ENCODE measurements around the gene TMEM79.

Gene TMEM79

DNA sequence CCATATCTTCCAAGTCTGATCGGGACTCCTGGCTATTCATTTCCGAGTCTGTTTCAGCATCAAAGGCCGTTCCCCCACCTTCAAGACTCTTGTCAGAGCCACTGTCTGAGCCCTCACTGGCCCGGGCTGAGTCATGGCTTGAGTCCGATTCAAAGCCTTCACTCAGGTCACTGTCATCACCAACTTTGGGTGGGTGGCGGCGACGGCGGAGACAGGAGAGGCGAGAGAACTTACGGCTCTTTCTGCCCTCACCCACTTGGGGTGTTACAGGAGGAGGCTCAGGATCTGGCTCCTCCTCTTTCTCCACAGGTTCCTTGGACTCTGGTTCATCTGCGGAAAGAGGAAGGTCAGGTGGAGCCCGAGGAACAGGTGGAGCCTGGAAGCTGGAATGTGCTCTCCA lies 18.1 kb upstream of the TMEM79 start:
- DNase-seq, result no peak

DNA sequence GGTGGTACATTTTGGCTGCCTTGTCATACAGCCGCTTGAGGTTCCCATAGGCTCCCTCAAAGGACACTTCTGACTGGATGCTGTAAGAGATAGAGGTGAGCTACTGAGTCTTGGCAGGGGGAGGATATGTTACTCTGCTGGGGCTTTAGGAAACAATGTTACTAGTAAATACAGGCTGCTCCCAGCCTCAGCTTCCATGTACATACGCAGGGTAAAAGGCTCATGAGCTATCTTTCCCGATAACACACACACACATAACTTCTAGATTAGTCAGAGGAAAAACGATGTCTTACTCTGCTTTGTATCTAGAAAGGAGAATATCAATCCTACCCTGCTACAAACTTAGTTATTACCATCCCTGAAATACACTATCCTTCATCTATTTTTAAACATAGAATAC lies 15.8 kb upstream of the TMEM79 start:
- DNase-seq, result no peak

DNA sequence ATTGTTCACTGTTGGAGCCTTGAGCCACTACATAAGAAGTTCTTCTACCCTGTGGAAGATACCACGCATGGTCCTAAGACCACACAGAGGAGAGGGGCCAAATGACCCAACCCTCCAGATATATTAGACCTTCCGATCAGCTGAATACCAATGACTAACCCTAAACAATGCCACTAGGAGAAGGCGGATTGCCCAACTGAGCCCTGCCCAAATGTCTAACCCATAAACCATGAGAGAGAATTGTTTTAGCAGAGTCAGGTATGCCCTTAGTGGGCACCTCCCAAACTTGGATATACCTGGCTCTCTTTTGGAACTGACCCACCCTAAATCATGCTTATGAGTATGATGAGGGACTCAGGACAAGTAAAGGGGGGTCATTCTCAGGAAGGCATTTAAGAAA lies 13.8 kb upstream of the TMEM79 start:
- DNase-seq, result no peak

DNA sequence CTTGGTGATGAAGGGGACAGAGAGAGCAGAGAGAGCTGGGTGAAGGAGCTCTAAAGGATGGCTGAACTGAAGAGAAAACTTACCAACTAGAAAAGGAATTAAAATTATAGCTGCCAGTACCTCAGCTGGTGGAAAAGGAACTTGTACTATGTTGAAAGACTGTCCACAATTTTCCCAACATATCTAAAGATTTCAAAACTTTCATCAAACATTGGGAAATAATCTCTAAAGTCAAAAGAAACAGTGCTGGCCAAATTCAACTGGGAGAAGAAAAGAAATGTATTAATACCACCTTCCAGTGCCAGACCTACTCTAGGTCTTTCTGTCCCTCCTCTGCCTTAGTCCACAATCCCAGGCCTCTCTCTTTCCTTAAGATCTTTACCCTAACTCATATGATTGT lies 7.6 kb upstream of the TMEM79 start:
- DNase-seq, result no peak

DNA sequence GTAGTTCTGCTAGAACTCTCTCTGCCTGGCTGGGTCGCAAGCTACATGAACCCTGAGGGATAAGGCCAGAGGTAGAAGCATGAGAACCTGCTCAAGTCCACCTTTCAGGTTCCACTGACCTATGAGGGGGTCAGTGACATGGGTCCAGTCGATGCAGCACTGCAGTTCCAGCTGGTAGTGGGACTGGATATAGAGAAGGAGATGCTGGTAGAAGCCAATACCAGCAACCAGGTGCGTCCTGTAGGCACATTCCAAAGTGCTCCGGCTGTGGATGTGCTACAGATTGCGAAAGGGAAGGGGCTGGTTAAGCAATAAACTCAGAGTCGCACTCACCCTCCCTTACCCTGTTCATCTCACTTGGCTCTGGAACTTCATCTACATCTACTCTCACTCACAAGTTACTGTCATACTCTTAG lies 7.2 kb upstream of the TMEM79 start:
- DNase-seq, result no peak

DNA sequence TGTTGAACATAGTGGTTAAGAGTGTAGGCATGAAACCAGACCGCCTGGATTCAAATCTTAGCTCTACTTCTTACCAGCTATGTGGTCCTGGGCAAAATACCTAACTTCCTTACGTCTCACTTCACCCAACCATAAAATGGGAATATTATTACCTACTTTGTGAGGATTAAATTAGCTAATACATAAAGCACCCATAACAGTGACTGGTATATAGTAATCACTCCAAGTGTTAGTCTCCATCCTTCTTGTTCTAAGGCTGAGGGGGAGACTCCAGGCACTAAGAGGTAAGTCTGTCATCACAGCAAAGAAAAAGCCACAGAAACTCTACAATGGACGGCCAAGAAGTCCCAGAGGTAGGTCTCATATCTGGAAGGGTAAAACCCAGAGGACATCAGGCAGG lies 4.3 kb upstream of the TMEM79 start:
- DNase-seq, result no peak

DNA sequence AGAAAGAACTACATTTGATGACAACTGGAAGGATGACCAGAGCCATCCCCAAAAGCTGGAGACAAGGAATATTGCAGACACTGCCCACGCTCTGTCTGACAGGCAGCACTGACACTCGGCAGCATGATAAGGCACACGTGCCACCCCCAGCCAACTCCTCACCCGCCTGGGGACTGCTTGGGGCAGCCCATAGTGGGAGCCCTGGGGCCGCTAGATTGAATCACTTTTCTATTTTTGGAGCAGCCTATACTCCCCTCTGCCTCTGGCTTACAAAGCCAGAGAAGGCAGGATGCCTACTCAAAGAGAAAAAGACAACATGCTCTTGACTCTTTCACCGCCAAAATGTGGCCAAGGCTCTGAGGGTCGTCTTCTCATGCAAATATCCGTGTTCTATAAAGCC lies 2.8 kb upstream of the TMEM79 start:
- no peak for DNase-seq

DNA sequence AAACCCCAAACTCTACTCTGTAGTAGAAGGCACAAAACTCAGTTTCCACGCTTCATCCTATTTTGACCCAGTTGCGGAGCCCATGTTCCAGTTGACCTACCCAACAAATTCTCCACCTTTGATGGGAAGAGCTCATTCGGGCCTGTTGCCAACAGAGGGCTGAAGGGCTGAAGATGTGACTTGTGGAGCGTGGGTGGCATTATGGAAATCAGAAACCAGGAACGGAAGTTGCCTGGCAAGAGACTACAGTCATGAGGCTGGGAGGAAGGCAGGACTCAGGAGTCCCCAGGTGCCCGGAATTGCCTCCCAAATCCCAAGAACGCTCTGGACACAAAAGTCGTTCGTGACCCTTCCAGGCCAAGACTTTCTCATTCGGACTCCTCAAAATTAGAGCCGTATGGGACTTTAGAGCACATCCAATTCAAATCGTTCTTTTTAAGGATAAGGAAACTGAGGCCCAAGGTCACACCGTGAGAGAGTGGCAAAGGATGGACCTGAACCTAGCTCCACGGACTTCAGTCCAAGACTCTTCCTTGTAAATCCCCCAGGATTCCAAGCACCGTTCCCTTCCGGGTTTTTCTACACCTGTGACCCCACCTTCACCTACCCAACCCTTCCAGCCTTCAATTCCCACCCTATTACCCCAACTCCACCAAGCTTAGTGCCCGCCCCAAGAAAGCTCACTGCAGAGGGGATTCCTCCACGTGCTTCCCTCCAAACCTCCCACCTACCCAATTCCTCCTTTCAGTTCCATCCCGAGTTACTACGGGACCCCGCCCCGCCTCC lies 2.2 kb upstream of the TMEM79 start:
- no peak for DNase-seq

DNA sequence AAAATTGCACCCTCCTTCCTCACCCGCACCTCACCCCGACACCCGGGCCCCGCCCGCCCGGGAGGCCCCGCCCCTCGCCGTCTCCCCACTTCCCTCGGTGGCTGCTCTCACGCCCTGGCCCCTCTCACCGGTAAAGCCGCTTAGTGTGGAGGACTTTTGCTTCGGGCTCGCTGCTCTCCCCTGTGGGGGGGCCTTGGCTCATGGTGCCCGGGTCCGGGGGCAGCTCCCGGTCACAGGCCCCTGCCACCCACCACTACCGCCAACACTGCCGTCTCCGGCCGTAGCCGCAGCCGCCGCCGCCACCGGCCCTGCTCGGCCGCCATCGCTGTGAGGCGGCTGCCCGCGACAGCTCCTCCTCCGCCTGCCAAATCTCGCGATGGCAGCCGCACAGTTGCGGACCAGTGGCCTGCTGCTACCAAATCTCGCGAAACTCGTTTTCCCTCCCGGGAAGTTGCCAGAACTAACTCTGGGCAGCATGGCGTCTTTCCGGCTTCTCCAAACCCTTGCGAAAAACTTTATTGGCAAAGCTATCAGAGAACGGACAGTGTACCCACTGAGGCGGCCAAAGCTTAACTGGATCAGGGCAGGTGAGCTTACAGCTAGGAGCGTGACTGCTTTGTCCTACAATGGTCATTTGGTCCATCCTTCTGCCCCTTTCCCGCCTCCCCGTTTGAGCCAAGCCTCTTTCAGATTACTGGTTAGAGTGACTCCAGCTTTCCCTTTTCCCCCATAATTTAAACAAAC lies 1.5 kb upstream of the TMEM79 start, which contains the start of gene SMG5:
TSS of gene SMG5 (minus strand) at position 347 of the 744 bp plus-strand sequence. CDS start at position 202, 145 bp downstream.
- peak; percentile 98 for DNase-seq

DNA sequence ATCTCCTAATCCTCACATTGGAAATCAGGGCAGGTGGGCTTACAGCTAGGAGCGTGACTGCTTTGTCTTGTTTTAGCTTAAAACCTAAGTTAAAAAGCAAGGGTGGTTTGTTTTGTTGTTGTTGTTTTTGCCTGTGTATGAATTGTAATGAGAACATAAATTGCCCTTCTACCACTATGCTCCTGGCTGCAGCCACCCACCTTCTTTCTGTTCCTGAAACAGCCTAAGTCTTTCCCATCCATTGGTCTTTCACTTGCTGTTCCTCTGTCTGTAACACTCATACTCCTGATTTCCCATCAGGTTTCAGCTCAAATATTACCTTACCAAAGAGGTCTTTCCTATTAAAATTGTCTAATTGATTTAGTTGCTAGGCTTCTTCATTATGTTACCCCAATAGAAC lies 604 bp upstream of the TMEM79 start:
- no peak for DNase-seq

DNA sequence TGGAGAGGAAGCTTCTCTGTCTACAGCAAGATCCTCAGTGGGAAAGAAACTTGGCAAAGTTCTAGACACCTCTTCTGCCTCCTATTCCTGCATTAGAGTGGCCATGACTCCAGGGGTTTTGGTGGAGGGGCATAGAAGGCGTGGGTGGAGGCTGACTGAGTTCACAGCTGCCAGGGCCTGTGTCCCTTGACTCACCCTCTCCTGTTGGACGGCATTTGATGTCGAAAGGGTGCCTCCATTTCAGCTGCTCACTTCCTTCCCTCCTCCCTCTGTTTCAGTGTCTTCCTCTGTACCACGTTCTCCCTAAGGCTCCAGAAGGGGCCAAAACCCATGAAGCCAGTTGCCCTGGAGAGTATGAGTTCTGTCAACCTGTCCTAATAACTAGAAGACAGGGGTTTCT lies 632 bp downstream of the TMEM79 start:
- DNase-seq, result no peak

DNA sequence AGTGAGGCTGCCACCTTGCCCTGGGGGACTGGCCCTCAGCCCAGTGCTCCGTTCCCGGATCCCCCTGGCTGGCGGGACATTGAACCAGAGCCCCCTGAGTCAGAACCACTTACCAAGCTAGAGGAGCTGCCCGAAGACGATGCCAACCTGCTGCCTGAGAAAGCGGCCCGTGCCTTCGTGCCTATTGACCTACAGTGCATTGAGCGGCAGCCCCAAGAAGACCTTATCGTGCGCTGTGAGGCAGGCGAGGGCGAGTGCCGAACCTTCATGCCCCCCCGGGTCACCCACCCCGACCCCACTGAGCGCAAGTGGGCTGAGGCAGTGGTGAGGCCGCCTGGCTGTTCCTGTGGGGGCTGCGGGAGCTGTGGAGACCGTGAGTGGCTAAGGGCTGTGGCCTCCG lies 1.3 kb downstream of the TMEM79 start:
- DNase-seq, result no peak

DNA sequence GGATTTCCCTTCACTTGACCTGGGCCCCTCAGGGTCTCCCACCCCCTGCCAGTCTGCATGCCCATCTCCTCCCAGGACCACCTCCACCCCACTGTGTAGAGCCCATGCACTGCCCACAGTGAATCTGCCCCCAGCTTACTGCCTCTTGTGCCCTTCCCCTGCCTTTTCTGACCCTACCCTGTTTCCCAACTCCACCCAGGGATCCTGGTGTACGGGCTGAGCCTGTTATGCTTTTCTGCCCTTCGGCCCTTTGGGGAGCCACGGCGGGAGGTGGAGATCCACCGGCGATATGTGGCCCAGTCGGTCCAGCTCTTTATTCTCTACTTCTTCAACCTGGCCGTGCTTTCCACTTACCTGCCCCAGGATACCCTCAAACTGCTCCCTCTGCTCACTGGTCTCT lies 1.9 kb downstream of the TMEM79 start:
- DNase-seq, result no peak

DNA sequence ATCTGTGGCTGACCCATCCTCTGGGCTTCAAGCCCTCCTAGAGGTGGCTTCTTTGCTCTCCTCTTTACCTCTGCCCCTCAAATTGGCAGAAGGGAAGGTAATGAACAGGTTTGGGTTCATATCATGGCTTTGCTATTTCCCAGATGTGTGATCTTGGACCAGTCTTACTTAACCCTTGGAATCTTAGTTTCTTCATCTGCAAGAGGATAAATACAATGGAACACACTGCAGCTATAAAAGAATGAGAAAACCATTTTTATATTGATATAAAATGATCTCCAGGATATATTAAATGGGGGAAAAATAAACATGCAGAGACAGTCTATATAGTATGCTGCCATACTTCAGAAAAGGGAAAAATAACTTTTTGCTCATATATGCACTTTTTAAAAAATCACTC lies 5.7 kb downstream of the TMEM79 start:
- no peak for DNase-seq

DNA sequence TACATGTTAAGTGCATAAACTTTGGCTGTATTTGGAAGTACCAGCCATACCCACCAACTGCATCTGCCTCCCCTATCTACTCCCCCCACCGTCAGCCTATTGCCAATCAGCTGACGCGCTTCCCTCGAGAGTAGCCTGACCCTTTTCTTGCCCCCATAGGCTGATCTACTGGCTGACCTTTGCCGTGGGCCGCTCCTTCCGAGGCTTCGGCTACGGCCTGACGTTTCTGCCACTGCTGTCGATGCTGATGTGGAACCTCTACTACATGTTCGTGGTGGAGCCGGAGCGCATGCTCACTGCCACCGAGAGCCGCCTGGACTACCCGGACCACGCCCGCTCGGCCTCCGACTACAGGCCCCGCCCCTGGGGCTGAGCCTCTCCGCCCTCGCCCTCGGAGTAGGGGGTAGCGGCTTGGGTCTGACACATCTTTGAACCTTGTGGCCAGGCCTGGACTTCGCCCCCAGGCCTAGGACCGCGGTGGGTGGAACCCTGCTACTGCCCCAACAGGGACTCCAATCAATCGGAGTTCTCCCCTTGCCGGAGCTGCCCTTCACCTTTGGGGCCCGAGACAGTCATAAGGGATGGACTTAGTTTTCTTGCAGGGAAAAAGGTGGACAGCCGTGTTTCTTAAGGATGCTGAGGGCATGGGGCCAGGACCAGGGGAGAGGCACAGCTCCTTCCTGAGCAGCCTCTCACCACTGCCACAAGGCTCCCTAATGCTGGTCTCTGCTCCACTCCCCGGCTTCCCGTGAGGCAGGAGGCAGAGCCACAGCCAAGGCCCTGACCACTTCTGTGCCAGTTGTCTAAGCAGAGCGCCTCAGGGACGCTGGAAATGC lies 7.3 kb downstream of the TMEM79 start:
- DNase-seq, result no peak

DNA sequence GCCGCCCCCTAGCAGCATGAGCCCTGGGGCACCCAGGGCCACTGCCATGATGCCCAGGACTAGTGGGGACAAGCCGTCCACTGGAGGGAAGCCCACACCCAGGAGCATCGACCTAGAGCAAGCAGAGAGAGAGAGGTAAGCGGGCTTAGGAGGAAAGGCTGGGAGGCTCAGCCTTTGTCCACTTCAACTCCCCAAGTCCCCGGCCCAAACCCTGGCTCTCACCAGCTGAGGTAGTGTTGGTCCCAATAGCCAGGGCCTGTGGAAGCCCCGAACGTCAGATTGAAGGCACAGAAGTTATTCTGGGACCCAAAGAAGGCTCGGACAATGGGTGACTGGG lies 8.9 kb downstream of the TMEM79 start:
- DNase-seq, result no peak

DNA sequence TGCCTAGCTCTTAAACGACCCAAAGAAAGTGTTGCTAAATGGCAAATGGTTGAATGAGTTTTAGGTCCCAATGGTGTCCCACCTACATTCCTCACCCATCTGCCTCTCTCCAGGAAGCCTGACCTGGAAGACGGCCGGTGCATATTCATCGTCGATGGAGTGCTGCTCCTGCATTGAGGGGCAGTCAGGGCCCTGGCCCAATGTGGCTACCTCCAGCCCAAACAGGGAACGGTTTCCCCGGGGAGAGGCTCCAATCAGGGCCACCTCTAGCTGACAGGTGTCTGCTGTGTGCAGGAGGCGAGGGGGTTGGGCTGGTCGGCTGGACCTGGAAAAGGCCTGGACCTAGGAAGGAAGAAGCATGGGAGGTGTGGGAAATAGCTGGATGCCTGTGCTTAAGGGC lies 9.8 kb downstream of the TMEM79 start:
- no peak for DNase-seq

DNA sequence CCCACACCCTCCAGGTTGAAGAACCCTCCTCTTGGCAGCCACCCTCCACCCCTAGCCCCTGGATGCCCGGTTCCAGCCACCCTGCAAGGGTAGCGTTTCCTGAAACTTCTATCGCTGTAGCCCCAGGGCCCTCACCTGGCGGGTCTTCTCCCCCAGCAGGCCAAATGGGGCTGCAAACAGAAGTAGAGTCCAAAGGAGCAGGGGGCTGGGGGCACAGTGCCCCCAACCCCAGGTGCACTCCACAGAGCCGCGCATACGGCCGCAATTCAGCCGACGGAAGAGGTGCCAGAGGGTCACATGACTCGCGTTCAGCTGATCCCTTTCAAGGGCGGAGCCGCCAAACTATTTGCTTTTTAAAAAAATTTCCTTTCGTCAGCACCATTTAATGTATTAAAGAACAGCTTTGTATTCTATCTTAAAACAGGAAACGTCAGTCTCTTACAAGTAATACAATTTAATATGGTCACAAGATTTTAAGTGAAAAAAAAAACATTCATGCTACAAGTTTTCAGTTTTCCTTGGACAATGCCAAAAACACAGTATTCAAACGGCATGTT lies 11.3 kb downstream of the TMEM79 start, which contains the start of gene GLMP:
TSS of gene GLMP (minus strand) at position 289 of the 557 bp plus-strand sequence. CDS start at position 255, 34 bp downstream.
- DNase-seq, result peak; percentile 24

DNA sequence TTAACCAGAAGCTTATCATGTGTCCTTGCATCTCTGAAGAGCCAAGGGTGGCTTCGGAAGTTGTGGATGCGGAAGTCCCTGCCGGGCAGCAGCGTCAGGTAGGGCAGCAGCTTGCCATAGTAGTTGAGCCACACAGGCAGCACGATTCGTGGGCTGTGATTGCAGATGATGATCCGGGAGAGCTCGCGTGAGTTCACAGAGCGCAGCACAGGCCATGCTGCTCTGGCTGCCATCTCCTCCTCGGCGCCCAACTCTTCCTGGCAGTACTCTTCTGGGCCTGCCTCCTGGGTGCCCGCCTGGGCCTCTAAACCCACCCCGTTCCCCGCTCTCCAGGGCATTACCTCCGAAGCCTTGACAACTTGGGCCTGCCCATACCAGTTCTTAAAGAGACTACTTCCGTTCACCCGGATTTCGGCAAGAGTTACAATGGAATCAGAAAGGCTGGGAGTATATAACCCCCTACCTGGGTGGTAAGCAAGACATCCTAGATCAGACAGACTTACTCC lies 14.8 kb downstream of the TMEM79 start, which contains the start of gene VHLL:
TSS of gene VHLL (minus strand) at position 456 of the 506 bp plus-strand sequence. CDS start at position 338, 118 bp downstream.
- DNase-seq, result no peak

DNA sequence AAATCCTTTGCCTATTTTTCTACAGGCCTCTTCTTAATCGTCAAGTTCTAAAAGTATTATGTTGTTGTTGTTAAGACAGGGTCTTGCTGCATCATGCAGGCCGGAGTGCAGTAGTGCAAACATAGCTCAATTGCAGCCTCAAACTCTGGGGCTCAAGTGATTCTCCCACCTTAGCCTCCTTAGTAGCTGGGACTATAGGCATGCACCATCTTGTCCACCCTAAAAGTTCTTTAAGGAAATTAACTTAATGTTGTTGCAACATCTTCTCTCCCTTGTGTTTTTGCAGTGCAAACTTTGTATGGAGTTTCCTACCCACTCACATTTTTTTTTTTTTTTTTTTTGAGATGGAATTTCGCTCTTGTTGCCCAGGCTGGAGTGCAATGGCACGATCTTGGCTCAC lies 19.1 kb downstream of the TMEM79 start:
- DNase-seq, result no peak

DNA sequence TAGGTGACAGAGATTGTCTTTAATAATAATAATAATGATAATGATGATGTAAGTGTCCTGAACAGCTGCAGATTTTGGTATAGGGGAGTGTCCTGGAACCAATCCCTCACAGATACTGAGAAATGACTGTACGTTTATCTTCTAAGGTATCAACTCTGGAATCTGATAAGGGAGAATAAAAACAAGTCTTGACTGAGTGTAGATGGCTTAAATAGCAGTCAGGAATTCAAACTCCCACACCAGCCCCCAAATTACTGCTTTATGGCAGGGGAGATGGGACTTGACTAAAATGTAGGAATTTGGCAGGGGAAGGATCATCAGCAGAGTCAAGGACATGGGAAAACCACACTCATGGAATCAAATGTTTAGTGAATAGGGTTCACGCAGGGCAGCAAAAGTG lies 21.1 kb downstream of the TMEM79 start:
- no peak for DNase-seq

DNA sequence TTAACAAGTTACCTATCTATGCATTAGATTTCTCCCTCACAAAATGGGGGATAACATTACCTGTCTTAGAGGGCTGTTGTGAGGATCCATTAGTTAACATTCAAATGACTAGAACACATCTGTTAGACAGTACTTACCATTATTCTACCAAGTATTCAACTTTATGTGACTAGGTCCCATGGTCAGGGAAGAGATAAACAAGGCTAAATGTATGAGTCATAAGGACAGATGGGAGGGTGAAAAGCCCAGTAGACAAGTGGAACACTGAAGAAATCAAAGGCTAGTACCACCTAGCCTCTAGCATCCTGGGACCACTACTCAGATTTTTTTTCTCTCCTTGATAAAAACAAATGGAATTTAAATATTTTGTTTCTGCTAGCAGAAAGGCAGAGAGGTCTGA lies 24.0 kb downstream of the TMEM79 start:
- no peak for DNase-seq

DNA sequence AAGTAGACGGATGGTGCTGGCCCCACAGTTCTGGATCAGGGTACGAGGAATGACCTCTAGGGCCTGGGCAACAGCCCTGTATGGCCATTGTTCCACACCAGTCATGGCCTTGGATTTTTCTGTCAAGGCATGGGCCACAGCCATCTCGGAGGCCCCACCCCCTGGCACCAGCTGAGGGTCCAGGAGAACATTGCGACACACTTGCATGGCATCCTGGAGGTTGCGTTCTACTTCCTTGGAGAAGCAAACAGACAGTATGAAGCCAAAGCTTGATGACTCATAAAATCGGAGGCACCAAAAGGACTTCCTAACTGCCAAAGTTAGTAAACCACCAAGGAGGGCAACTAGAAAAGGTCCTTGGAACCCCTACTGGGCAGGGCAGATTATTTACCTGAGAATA lies 26.8 kb downstream of the TMEM79 start:
- DNase-seq, result no peak

All from NCI-H2081 treated with DMSO at 0.1 percent for 48 hours (cell line).